GM10248 (cell line): Measurements from ENCODE around the gene MICAL2.

Experiments used
- CTCF ChIA-PET: fragments of 300-600 bp; sonication (Branson Sonifier 250); formaldehyde crosslinking; extraction: SDS; loops from one replicate; lab custom pipeline; 2021; ENCODE audit warnings: antibody characterized with exemption; lab: Yijun Ruan, JAX
- POLR2A ChIA-PET: fragments of 350-650 bp; sonication (Branson Sonifier 250); formaldehyde crosslinking; extraction: SDS; loops from one replicate; lab custom pipeline; 2020; ENCODE audit warnings: antibody characterized with exemption; lab: Yijun Ruan, JAX
- DNase-seq: peaks from one replicate; pipeline ENCODE4 v3.0.0; 2012; ENCODE audit errors: extremely low spot score
- CTCF ChIP-seq: IDR thresholded peaks from 2 replicates; pipeline ENCODE4 v1.5.1; 2012; ENCODE audit warnings: mild to moderate bottlenecking, low read depth; ENCODE audit errors: extremely low read depth, missing control alignments, control extremely low read depth

Gene MICAL2

GRCh38 chr11:12243911-12244550 is 133.6 kb downstream of the MICAL2 start:
- no peak for DNase-seq
- ChIA-PET CTCF (no interaction called here), POLR2A (no interaction called here)

GRCh38 chr11:12245091-12245490 is 134.7 kb downstream of the MICAL2 start:
- ChIA-PET POLR2A (no interaction called here), CTCF (interaction anchor here (0.7 to 1.3 kb wide), 2 partner anchors 9 to 36 kb away, joined by 4 read pairs; no protein-coding TSS in a partner anchor)
- no peak for TF ChIP-seq CTCF
- no peak for DNase-seq

More at GRCh38 chr11:12243911-12244550, 133.6 kb downstream of the MICAL2 start:
- no peak for TF ChIP-seq CTCF

- no peak for DNase-seq
- TF ChIP-seq CTCF: no peak
- ChIA-PET POLR2A (no interaction called here), CTCF (interaction anchor here (1.3 kb wide), 1 partner anchor 36 kb away, joined by 4 read pairs; no protein-coding TSS in a partner anchor)
Measured at GRCh38 chr11:12245549-12246016, 135.2 kb downstream of the MICAL2 start.

- no peak for DNase-seq
- ChIA-PET POLR2A (no interaction called here), CTCF (interaction anchor here (1.3 to 4.8 kb wide), 2 partner anchors 11 to 35 kb away, joined by 4 to 26 read pairs; no protein-coding TSS in a partner anchor)
- TF ChIP-seq CTCF: no peak
Measured at GRCh38 chr11:12246147-12246546, 135.8 kb downstream of the MICAL2 start.

- CTCF ChIA-PET: interaction anchor here (4.8 kb wide), 1 partner anchor 12 kb away, joined by 26 read pairs; no protein-coding TSS in a partner anchor
- no peak for TF ChIP-seq CTCF
- POLR2A ChIA-PET: no interaction called here
- DNase-seq: no peak
Measured at GRCh38 chr11:12246989-12247388, 136.6 kb downstream of the MICAL2 start.

- TF ChIP-seq CTCF: no peak
- ChIA-PET POLR2A (no interaction called here), CTCF (interaction anchor here (2.2 to 4.8 kb wide), 2 partner anchors 8 to 12 kb away, joined by 9 to 26 read pairs; no protein-coding TSS in a partner anchor)
- no peak for DNase-seq
Measured at GRCh38 chr11:12247543-12248254, 137.3 kb downstream of the MICAL2 start.
